NCI-H2227 (cell line): ENCODE results near the gene CNPY1.
"Not testable (repeated sequence)": the region's sequence is repeated elsewhere in the genome, so short reads cannot be mapped to it uniquely, and the experiment has no call there.

Source experiments
- DNase-seq: peaks from one replicate; lab custom pipeline; 2025; ENCODE audit not compliant: unreplicated experiment; lab: John Stamatoyannopoulos, UW

The CNPY1 gene

GRCh38 chr7:155533827-155534690, 12.3 kb downstream of the CNPY1 start:
- peak; percentile 13 for DNase-seq

- DNase-seq, result no peak
These were observed 13.1 kb downstream of the CNPY1 start for GRCh38 chr7:155533120-155533826.

GRCh38 chr7:155532792-155533119, 13.6 kb downstream of the CNPY1 start:
- DNase-seq, result no peak

- no peak for DNase-seq
These were observed 14.7 kb downstream of the CNPY1 start for GRCh38 chr7:155531681-155532080.

- DNase-seq, result no peak
These were observed 15.8 kb downstream of the CNPY1 start for GRCh38 chr7:155530601-155531000.

- no peak for DNase-seq
These were observed 16.5 kb downstream of the CNPY1 start for GRCh38 chr7:155529845-155530244.

- DNase-seq, result no peak
These were observed 17.0 kb downstream of the CNPY1 start for GRCh38 chr7:155529346-155529745.

GRCh38 chr7:155527664-155528063, 18.7 kb downstream of the CNPY1 start:
- no peak for DNase-seq

GRCh38 chr7:155526225-155526624, 20.1 kb downstream of the CNPY1 start:
- no peak for DNase-seq

GRCh38 chr7:155524018-155524556, 22.3 kb downstream of the CNPY1 start:
- DNase-seq, result no peak

GRCh38 chr7:155523168-155523675, 23.1 kb downstream of the CNPY1 start:
- no peak for DNase-seq

GRCh38 chr7:155521743-155522398, 24.5 kb downstream of the CNPY1 start:
- no peak for DNase-seq

- no peak for DNase-seq
These were observed 25.2 kb downstream of the CNPY1 start for GRCh38 chr7:155521007-155521742.

- DNase-seq, result no peak
These were observed 26.2 kb downstream of the CNPY1 start for GRCh38 chr7:155520114-155520513.

GRCh38 chr7:155519358-155519757, 27.0 kb downstream of the CNPY1 start:
- not testable (repeated sequence) for DNase-seq

GRCh38 chr7:155518633-155519032, 27.7 kb downstream of the CNPY1 start:
- DNase-seq, result no peak

GRCh38 chr7:155517969-155518368, 28.4 kb downstream of the CNPY1 start:
- no peak for DNase-seq

- DNase-seq, result no peak
These were observed 28.9 kb downstream of the CNPY1 start for GRCh38 chr7:155517452-155517851.

GRCh38 chr7:155516466-155516865, 29.9 kb downstream of the CNPY1 start:
- no peak for DNase-seq

GRCh38 chr7:155515318-155515717, 31.0 kb downstream of the CNPY1 start:
- DNase-seq, result no peak

GRCh38 chr7:155514296-155514695, 32.1 kb downstream of the CNPY1 start:
- DNase-seq, result no peak
